ACC112 (cell line): ENCODE measurements around the gene LGALS7B.
"Not testable (repeated sequence)": the region's sequence is repeated elsewhere in the genome, so short reads cannot be mapped to it uniquely, and the experiment has no call there.

Experiments used
- H2AFZ ChIP-seq: fragments of 200-600 bp; sonication (generic); one replicate; pipeline ENCODE4 v1.6.0; 2017; ENCODE audit warnings: antibody characterized with exemption, low read length; ENCODE audit not compliant: unreplicated experiment
- H3K27ac ChIP-seq: fragments of 200-600 bp; sonication (generic); 2 replicates; pipeline ENCODE4 v1.5.1; 2014; ENCODE audit warnings: low read depth, mild to moderate bottlenecking, antibody characterized with exemption, low read length, moderate library complexity
- H3K27me3 ChIP-seq: fragments of 200-600 bp; sonication (generic); 2 replicates; pipeline ENCODE4 v1.6.1; 2014; ENCODE audit warnings: mild to moderate bottlenecking, antibody characterized with exemption, low read length, moderate library complexity, mixed read lengths; ENCODE audit not compliant: insufficient read depth
- H3K36me3 ChIP-seq: fragments of 200-600 bp; sonication (generic); 2 replicates; pipeline ENCODE4 v1.6.1; 2016; ENCODE audit warnings: mild to moderate bottlenecking, antibody characterized with exemption, low read length, moderate library complexity, mixed read lengths; ENCODE audit not compliant: insufficient read depth
- H3K4me1 ChIP-seq: fragments of 200-600 bp; sonication (generic); one replicate; pipeline ENCODE4 v1.6.1; 2016; ENCODE audit warnings: low read length, mixed read lengths; ENCODE audit not compliant: insufficient read depth, unreplicated experiment, control insufficient read depth
- H3K4me3 ChIP-seq: fragments of 200-600 bp; sonication (generic); 2 replicates; pipeline ENCODE4 v1.5.1; 2014; ENCODE audit warnings: mild to moderate bottlenecking, low read depth, low read length
- H3K79me2 ChIP-seq: fragments of 200-600 bp; sonication (generic); one replicate; pipeline ENCODE4 v1.6.0; 2016; ENCODE audit warnings: low read length; ENCODE audit not compliant: control insufficient read depth, unreplicated experiment, insufficient read depth

The LGALS7B gene

GRCh38 chr19:38785187-38785699 is 3.8 kb upstream of the LGALS7B start:
- Histone ChIP-seq H3K79me2 (no peaks in the 10 kb centered on the region), H3K27ac (no peak overlapping the region), H3K27me3 (no peaks in the 10 kb centered on the region), H2AFZ (no peak overlapping the region), H3K4me1 (no peaks in the 10 kb centered on the region), H3K4me3 (no peak overlapping the region), H3K36me3 (no peaks in the 10 kb centered on the region)

DNA sequence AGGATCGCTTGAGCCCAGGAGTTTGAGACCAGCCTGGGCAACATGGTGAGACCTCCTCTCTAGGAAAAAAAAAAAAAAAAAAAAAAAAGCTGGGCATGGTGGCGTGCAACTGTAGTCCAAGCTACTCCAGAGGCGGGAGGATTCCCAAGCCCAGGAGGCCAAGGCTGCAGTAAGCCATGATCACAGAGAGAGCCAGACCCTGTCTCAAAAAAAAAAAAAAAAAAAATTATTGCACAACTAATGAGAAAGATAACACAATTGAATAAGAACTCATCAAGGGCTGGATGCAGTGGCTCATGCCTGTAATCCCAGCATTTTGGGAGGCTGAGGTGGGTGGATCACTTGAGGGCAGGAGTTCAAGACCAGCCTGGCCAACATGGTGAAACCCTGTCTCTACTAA is 2.9 kb upstream of the LGALS7B start:
- H3K27ac ChIP-seq, H3K4me3 ChIP-seq, H3K79me2 ChIP-seq, H2AFZ ChIP-seq, H3K27me3 ChIP-seq, H3K36me3 ChIP-seq, H3K4me1 ChIP-seq: not testable (repeated sequence)

DNA sequence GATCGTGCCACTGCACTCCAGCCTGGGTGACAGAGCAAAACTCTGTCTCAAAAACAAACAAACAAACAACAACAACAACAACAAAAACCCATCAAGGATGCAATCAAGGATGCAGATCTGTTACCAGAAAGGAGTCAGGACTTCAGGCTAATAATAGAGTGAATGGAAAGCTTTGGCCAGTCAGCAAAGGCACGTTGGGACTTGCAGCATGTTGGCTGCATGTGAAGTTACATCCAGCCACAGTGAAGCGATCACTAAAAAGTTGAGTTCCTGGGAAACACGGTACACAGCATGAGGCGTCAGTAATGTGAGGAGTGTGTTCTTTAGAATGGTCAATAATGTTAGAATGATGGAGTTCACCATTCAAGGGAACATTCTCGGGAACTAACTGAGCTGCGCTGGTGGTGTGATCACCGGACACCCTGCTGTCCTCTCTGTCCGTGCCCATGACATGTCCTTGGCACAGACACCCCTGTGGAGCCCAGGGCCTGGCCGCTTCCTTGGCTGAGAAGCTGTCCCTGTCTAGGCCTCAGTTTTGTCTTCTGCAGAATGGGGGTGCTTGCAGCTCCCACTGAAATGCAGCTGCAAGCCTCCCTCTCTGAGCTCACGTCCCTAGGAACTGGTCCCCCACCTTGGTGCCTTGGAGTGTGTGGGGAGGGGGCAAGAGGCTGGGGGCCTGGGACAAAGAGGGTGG is 2.3 kb upstream of the LGALS7B start:
- Histone ChIP-seq H3K27ac (no peak overlapping the region), H2AFZ (no peak overlapping the region), H3K27me3 (no peaks in the 10 kb centered on the region), H3K4me1 (no peaks in the 10 kb centered on the region), H3K36me3 (no peaks in the 10 kb centered on the region), H3K79me2 (no peaks in the 10 kb centered on the region), H3K4me3 (no peak overlapping the region)

DNA sequence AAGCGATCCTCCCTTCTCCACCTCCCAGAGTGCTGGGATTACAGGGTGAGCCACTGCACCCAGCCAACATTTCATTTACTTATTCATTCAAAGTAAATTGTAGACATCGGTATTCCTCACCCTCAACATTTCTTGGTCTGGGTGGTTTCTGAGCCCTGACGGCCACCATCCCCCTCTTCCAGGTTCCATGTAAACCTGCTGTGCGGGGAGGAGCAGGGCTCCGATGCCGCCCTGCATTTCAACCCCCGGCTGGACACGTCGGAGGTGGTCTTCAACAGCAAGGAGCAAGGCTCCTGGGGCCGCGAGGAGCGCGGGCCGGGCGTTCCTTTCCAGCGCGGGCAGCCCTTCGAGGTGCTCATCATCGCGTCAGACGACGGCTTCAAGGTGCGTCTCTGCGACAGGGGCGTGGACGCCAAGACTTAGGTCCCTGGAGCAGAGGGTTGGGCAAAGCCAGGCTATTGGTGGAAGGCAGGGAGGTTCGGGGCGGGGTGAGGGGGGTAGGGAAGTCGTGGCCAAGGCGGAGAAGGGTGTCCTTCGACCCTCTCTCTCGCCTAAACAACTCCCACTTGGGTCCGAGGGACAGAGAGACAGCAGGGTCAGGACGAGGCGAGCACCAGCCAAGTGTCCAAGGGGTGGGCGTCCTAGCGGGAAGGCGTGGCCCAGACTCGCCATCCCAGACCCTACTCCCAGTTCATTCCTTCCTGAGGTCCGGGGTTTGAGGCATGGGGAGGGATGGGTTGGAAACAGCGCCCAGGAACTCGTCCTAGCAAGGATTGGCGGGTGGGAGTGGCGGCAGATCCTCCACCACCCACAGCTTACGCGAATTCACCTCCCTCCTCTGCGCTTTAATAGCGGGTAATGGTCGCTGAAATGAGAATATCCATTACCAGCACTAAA is 1.8 kb downstream of the LGALS7B start:
- not testable (repeated sequence) for H3K79me2 ChIP-seq, H3K27me3 ChIP-seq, H2AFZ ChIP-seq, H3K4me1 ChIP-seq, H3K36me3 ChIP-seq, H3K4me3 ChIP-seq, H3K27ac ChIP-seq

GRCh38 chr19:38791451-38792064 is 2.6 kb downstream of the LGALS7B start:
- not testable (repeated sequence) for H3K4me1 ChIP-seq, H3K36me3 ChIP-seq, H3K27ac ChIP-seq, H2AFZ ChIP-seq, H3K79me2 ChIP-seq, H3K4me3 ChIP-seq, H3K27me3 ChIP-seq

- peaks cover 2% of the 10 kb centered on the region for H3K4me1 ChIP-seq
- no peak overlapping the region for H3K4me3 ChIP-seq
- no peaks in the 10 kb centered on the region for H3K36me3 ChIP-seq
- no peak overlapping the region for H3K27ac ChIP-seq
- H3K79me2 ChIP-seq = no peaks in the 10 kb centered on the region
- no peaks in the 10 kb centered on the region for H3K27me3 ChIP-seq
- H2AFZ ChIP-seq = no peak overlapping the region
Measured at GRCh38 chr19:38792250-38793111, 3.5 kb downstream of the LGALS7B start.

DNA sequence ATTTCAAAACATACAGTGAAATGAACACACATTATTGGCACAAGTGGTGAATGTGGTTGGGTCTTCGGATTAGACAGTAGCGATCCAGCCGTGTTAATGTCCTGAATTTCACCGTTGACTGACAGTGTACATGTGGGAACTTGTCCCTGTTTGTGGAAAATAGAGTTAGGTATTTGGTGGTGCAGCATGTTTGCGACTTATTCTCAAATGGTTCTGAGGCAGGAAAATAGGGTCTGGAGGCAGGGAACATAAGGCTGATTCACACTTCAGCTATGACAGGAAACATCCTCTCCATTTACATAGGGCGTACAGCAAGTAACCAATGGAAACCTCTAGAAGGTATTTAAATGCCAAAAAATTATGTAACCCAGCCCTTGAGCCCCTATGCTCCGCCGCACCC is 4.2 kb downstream of the LGALS7B start:
- Histone ChIP-seq H3K27ac (no peak overlapping the region), H3K4me1 (peaks cover 2% of the 10 kb centered on the region), H2AFZ (no peak overlapping the region), H3K4me3 (no peak overlapping the region), H3K79me2 (no peaks in the 10 kb centered on the region), H3K36me3 (no peaks in the 10 kb centered on the region), H3K27me3 (no peaks in the 10 kb centered on the region)

DNA sequence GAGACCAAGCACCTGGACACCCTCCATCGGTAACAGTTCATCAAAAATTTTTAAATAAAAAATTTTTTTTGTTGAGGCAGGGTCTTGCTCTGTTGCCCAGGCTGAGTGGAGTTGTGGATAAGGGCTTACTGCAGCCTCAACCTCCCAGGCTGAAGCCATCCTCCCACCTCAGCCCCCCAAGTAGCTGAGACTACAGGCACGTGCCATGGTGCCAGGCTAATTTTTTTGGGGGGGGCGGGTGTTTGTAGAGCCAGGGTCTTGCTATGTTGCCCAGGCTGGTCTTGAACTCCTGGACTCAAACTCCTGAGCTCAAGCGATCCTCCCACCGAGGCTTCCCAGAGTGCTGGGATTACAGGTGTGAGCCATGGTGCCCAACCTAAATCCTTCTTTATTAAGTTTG is 4.7 kb downstream of the LGALS7B start:
- Histone ChIP-seq H3K27me3 (no peaks in the 10 kb centered on the region), H3K4me1 (peaks cover 2% of the 10 kb centered on the region), H3K4me3 (no peak overlapping the region), H2AFZ (no peak overlapping the region), H3K79me2 (no peaks in the 10 kb centered on the region), H3K36me3 (no peaks in the 10 kb centered on the region), H3K27ac (no peak overlapping the region)

DNA sequence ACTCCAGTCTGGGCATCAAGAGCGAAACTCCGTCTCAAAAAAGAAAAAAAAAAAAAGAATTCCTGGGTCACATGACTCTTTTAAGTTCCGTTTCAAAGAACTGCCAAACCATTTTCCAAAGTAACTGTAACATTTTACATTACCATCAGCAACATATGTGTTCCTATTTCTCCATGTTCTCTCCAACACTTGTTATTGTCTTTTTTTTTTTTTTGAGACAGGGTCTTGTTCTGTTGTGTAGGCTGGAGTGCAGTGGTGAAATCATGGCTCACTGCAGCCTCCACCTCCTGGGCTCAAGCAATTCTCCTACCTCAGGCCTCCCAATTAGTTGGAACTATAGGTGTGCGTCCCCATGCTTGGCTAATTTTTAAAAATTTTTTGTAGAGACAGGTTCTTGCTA is 6.5 kb downstream of the LGALS7B start:
- H3K79me2 ChIP-seq = no peaks in the 10 kb centered on the region
- H3K27ac ChIP-seq = no peak overlapping the region
- no peak overlapping the region for H2AFZ ChIP-seq
- H3K27me3 ChIP-seq = no peaks in the 10 kb centered on the region
- H3K4me3 ChIP-seq = no peak overlapping the region
- H3K36me3 ChIP-seq = no peaks in the 10 kb centered on the region
- H3K4me1 ChIP-seq = peaks cover 2% of the 10 kb centered on the region

DNA sequence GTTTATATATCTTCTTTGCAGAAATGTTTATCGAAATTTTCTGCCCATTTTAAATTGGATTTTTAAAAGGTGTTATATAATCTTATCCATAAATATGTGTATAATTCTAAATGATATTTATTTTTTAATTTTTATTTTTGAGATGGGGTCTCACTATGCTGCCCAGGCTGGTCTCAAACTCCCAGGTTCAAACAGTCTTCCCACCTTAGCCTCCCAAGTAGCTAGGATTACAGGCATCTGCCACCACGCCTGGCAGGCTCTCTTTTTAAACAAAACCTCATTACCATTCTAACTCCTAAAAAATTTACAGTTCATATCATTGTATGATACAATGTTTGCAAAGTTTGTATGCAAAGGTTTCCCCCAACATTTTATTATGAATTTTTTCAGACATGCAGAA is 7.2 kb downstream of the LGALS7B start:
- Histone ChIP-seq H3K4me3 (no peak overlapping the region), H3K27me3 (no peaks in the 10 kb centered on the region), H2AFZ (no peak overlapping the region), H3K27ac (no peak overlapping the region), H3K79me2 (no peaks in the 10 kb centered on the region), H3K36me3 (no peaks in the 10 kb centered on the region), H3K4me1 (peaks cover 2% of the 10 kb centered on the region)
